Gastroesophageal sphincter (tissue), 3 donors: ENCODE data around the gene OCA2.

Source experiments
- POLR2A ChIP-seq, 2 donors: fragments of 450-650 bp; IDR thresholded peaks; one replicate each; pipeline ENCODE4 v1.6.1; 2017; ENCODE audit warnings: antibody characterized with exemption in 2 of 2, mild to moderate bottlenecking in 2 of 2, moderate library complexity in 1 of 2
- TF ChIP-seq, protein P1 (sequence below), 4 experiments: fragments of 200-600 bp in 2 of 4; fragments of 450-650 bp in 2 of 4; sonication (generic) in 1 of 4; IDR thresholded peaks; one replicate each; pipeline ENCODE4 v1.5.1; 2017 to 2019; ENCODE audit warnings: antibody characterized with exemption in 4 of 4, mild to moderate bottlenecking in 2 of 4, moderate library complexity in 2 of 4

DNA sequence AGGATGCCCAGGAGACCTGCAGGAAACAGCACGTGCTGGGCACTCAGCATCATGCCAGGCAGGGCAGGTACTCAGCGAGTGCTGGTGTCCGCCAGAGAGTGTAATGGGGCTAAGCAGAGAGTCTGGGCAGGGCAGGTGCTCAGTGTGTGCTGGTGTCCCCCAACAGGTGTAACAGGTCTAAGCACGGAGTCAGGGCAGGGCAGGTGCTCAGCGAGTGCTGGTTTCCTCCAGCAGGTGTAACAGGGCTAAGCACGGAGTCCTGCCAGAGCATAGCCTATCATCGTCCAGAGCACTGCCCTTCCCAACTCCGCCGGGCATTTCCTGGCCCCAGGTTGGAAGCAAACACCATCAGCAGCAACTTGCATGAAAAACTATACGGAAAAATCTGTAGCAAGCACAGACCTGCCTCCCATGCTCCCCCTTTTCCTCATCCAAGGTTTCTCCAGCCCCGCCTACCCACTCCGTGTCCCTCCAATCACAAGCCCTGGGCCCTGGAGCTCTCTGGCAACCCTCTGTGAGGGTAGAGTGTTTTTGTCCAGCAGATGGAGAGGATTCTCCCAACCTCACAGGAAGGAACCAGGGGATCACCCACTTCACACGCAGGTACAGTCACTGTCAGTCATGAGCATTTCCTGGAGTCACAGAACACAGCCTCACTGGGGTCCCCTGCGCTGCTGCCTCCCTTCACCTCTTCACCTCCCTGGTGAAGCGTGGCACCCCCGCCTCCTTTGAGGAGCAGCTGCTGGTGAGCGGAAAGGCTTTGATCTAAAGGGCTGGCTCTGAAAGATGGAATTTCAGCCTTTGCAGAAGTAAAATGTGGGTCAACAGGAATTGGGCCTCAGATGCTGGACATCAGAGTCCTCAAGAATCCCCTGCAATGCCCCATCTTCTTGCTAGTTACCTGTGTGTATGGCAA lies 302.5 kb downstream of the OCA2 start:
- TF ChIP-seq, protein P1, sequence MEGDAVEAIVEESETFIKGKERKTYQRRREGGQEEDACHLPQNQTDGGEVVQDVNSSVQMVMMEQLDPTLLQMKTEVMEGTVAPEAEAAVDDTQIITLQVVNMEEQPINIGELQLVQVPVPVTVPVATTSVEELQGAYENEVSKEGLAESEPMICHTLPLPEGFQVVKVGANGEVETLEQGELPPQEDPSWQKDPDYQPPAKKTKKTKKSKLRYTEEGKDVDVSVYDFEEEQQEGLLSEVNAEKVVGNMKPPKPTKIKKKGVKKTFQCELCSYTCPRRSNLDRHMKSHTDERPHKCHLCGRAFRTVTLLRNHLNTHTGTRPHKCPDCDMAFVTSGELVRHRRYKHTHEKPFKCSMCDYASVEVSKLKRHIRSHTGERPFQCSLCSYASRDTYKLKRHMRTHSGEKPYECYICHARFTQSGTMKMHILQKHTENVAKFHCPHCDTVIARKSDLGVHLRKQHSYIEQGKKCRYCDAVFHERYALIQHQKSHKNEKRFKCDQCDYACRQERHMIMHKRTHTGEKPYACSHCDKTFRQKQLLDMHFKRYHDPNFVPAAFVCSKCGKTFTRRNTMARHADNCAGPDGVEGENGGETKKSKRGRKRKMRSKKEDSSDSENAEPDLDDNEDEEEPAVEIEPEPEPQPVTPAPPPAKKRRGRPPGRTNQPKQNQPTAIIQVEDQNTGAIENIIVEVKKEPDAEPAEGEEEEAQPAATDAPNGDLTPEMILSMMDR (IDR thresholded peaks at IDR 0.05): no peak
- TF ChIP-seq POLR2A (IDR thresholded peaks at IDR 0.05): no peak
